Smooth muscle cell (in vitro differentiated cells): Measurements from ENCODE around the gene NF2. TPM values are rescaled to one million over a fixed set of nuclear protein-coding genes. Genes with fewer than 3 reads are reported as not detected.

ENCODE experiments used
- DNase-seq: peaks from one replicate; lab custom pipeline; 2025; ENCODE audit not compliant: unreplicated experiment; lab: John Stamatoyannopoulos, UW
- H2AFZ ChIP-seq: fragments of 200-600 bp; sonication (generic); 2 replicates; pipeline ENCODE4 v1.6.0; 2016; ENCODE audit warnings: antibody characterized with exemption, low read depth, mild to moderate bottlenecking
- H3F3A ChIP-seq: fragments of 200-600 bp; sonication (generic); 2 replicates; pipeline ENCODE4 v1.6.0; 2017; ENCODE audit warnings: antibody characterized with exemption, low read depth
- H3K27ac ChIP-seq: fragments of 200-600 bp; sonication (generic); 2 replicates; pipeline ENCODE4 v1.5.1; 2016; ENCODE audit warnings: low read depth, mild to moderate bottlenecking
- H3K27me3 ChIP-seq: fragments of 200-600 bp; sonication (generic); 2 replicates; pipeline ENCODE4 v1.6.1; 2016; ENCODE audit warnings: low read depth, mild to moderate bottlenecking
- H3K36me3 ChIP-seq: fragments of 200-600 bp; sonication (generic); 2 replicates; pipeline ENCODE4 v1.5.1; 2016; ENCODE audit warnings: low read depth
- H3K4me1 ChIP-seq: fragments of 200-600 bp; sonication (generic); 2 replicates; pipeline ENCODE4 v1.5.1; 2016; ENCODE audit warnings: low read depth
- H3K4me2 ChIP-seq: fragments of 200-600 bp; sonication (generic); 2 replicates; pipeline ENCODE4 v1.6.0; 2016; ENCODE audit warnings: mild to moderate bottlenecking
- H3K4me3 ChIP-seq: fragments of 200-600 bp; sonication (generic); 2 replicates; pipeline ENCODE4 v1.5.1; 2016; ENCODE audit warnings: mild to moderate bottlenecking
- H3K79me2 ChIP-seq: fragments of 200-600 bp; sonication (generic); 2 replicates; pipeline ENCODE4 v1.6.0; 2016; ENCODE audit warnings: low read depth, mild to moderate bottlenecking
- H3K9ac ChIP-seq: fragments of 200-600 bp; sonication (generic); 2 replicates; pipeline ENCODE4 v1.6.0; 2016; ENCODE audit warnings: low read depth
- H3K9me3 ChIP-seq: fragments of 200-600 bp; sonication (generic); replicated peaks from 2 replicates; pipeline ENCODE4 v1.5.1; 2016; ENCODE audit warnings: low read depth
- H4K20me1 ChIP-seq: fragments of 200-600 bp; sonication (generic); 2 replicates; pipeline ENCODE4 v1.6.0; 2016; ENCODE audit warnings: low read depth
- CTCF ChIP-seq: fragments of 200-600 bp; sonication (generic); IDR thresholded peaks from 2 replicates; pipeline ENCODE4 v1.5.1; 2017; ENCODE audit warnings: borderline replicate concordance, mild to moderate bottlenecking, antibody characterized with exemption; ENCODE audit not compliant: insufficient read depth, poor library complexity, severe bottlenecking
- WGBS: methylation state at CpG from one replicate; pipeline ENCODE4 v1.1.7; 2016; ENCODE audit warnings: low lambda C conversion rate; 5-methylcytosine and 5-hydroxymethylcytosine counted together
- polyA plus RNA-seq: library from polyadenylated mRNA; unstranded; fragments of >200 nt; fragmentation: Nextera tagmentation; extraction: Ambion mirVana; gene quantifications from 2 replicates; pipeline ENCODE4 v1.2.1, GENCODE V29; 2016
- total RNA-seq: library from RNA; depleted of rRNA; stranded (reverse); fragments of >200 nt; gene quantifications from 2 replicates; pipeline ENCODE4 v1.2.3, GENCODE V29; 2014

The NF2 gene
- total and polyA plus RNA-seq, 2 experiments from 2014 or later: 21.5 to 21.7 TPM

GRCh38 chr22:29634847-29635246 lies 31.4 kb downstream of the NF2 start:
- Histone ChIP-seq H3F3A (no peaks in the 10 kb centered on the region), H4K20me1 (peaks cover 72% of the 10 kb centered on the region), H3K9ac (no peak overlapping the region), H3K36me3 (no peaks in the 10 kb centered on the region), H3K27ac (no peak overlapping the region), H3K4me3 (no peak overlapping the region), H3K4me2 (no peak overlapping the region), H3K27me3 (no peaks in the 10 kb centered on the region), H3K79me2 (peaks cover 34% of the 10 kb centered on the region), H2AFZ (no peak overlapping the region), H3K9me3 (no peaks in the 10 kb centered on the region), H3K4me1 (no peaks in the 10 kb centered on the region)
- DNase-seq: no peak
- TF ChIP-seq CTCF: no peak
- WGBS: 71% methylated on average over 2 of the region's 2 CpGs

- Histone ChIP-seq H3K4me3 (no peak overlapping the region), H3K9me3 (no peaks in the 10 kb centered on the region), H2AFZ (no peak overlapping the region), H3K36me3 (no peaks in the 10 kb centered on the region), H3K27ac (no peak overlapping the region), H3K9ac (no peak overlapping the region), H3F3A (no peaks in the 10 kb centered on the region), H3K4me1 (no peaks in the 10 kb centered on the region), H3K79me2 (peaks cover 32% of the 10 kb centered on the region), H3K27me3 (no peaks in the 10 kb centered on the region), H3K4me2 (no peak overlapping the region), H4K20me1 (peaks cover 64% of the 10 kb centered on the region)
- WGBS: 21% methylated on average over 3 of the region's 3 CpGs
- DNase-seq: no peak
- TF ChIP-seq CTCF: peak; percentile 59
Measured at GRCh38 chr22:29635734-29636357, 32.4 kb downstream of the NF2 start.

- no peak for DNase-seq
- H3K4me1 ChIP-seq: peaks cover 3% of the 10 kb centered on the region
- no peak overlapping the region for H3K9ac ChIP-seq
Measured at GRCh38 chr22:29636751-29637150, 33.3 kb downstream of the NF2 start.

More at GRCh38 chr22:29636751-29637150, 33.3 kb downstream of the NF2 start:
- Histone ChIP-seq H3F3A (peaks cover 4% of the 10 kb centered on the region), H3K4me3 (no peak overlapping the region), H3K4me2 (no peak overlapping the region), H3K27ac (no peak overlapping the region), H4K20me1 (peaks cover 58% of the 10 kb centered on the region), H3K79me2 (peaks cover 23% of the 10 kb centered on the region), H3K9me3 (no peaks in the 10 kb centered on the region), H3K27me3 (no peaks in the 10 kb centered on the region), H3K36me3 (no peaks in the 10 kb centered on the region), H2AFZ (no peak overlapping the region)
- no peak for TF ChIP-seq CTCF
- 93% methylated on average over 7 of the region's 7 CpGs for WGBS
